GM18502 (cell line): Measurements from ENCODE around the gene TNPO2.
A peak's percentile ranks its signal among the peaks of the same experiment; 100 is the strongest.
"Not testable (repeated sequence)": the region's sequence is repeated elsewhere in the genome, so short reads cannot be mapped to it uniquely, and the experiment has no call there.

Experiments
- ATAC-seq: cut with Tn5 transposase; IDR thresholded peaks from one replicate; pipeline ENCODE4 v1.9.1; 2021; ENCODE audit warnings: mild to moderate bottlenecking; ENCODE audit not compliant: unreplicated experiment, poor library complexity

TNPO2 gene

GRCh38 chr19:12737835-12738351 is 14.2 kb upstream of the TNPO2 start:
- ATAC-seq = no peak

GRCh38 chr19:12736995-12737834 is 13.5 kb upstream of the TNPO2 start, which contains the start of gene GET3:
Gene GET3, plus strand, starts transcription at chr19:12737497. Its CDS starts 9 bp downstream, at chr19:12737506.
- ATAC-seq = peak; percentile 74

GRCh38 chr19:12733369-12734214 is 9.9 kb upstream of the TNPO2 start:
- no peak for ATAC-seq

GRCh38 chr19:12731337-12731736 is 7.6 kb upstream of the TNPO2 start:
- ATAC-seq = no peak

- ATAC-seq = no peak
Observed at GRCh38 chr19:12730064-12730463, 6.3 kb upstream of the TNPO2 start.

GRCh38 chr19:12727745-12728433 is 4.2 kb upstream of the TNPO2 start:
- no peak for ATAC-seq

GRCh38 chr19:12726988-12727316 is 3.2 kb upstream of the TNPO2 start:
- ATAC-seq = no peak

GRCh38 chr19:12725612-12726011 is 1.9 kb upstream of the TNPO2 start:
- not testable (repeated sequence) for ATAC-seq

- ATAC-seq = no peak
Observed at GRCh38 chr19:12723381-12723640, 421 bp downstream of the TNPO2 start.

- ATAC-seq = peak; percentile 80
Observed at GRCh38 chr19:12722566-12723380, 959 bp downstream of the TNPO2 start.

- peak; percentile 31 for ATAC-seq
Observed at GRCh38 chr19:12721656-12722565, 1.8 kb downstream of the TNPO2 start.

GRCh38 chr19:12720851-12721655 is 2.7 kb downstream of the TNPO2 start:
- no peak for ATAC-seq

GRCh38 chr19:12720296-12720695 is 3.4 kb downstream of the TNPO2 start:
- no peak for ATAC-seq

- no peak for ATAC-seq
Observed at GRCh38 chr19:12715929-12716328, 7.8 kb downstream of the TNPO2 start.

- ATAC-seq = no peak
Observed at GRCh38 chr19:12715102-12715501, 8.6 kb downstream of the TNPO2 start.

GRCh38 chr19:12713304-12713703 is 10.4 kb downstream of the TNPO2 start:
- ATAC-seq = not testable (repeated sequence)

GRCh38 chr19:12712077-12712476 is 11.7 kb downstream of the TNPO2 start:
- ATAC-seq = not testable (repeated sequence)

GRCh38 chr19:12711187-12711586 is 12.5 kb downstream of the TNPO2 start:
- no peak for ATAC-seq
